Osteoblast (primary cell): ENCODE data around the gene TMEM18. TPM values are rescaled to one million over a fixed set of nuclear protein-coding genes. Genes with fewer than 3 reads are reported as not detected.
"Not testable (repeated sequence)": the region's sequence is repeated elsewhere in the genome, so short reads cannot be mapped to it uniquely, and the experiment has no call there.

Experiments
- DNase-seq: peaks from one replicate; pipeline ENCODE4 v3.0.0; 2011; ENCODE audit warnings: low spot score, mixed read lengths; ENCODE audit not compliant: insufficient read length; ENCODE audit errors: missing footprints
- H2AFZ ChIP-seq: 2 replicates; pipeline ENCODE4 v1.6.0; 2011; ENCODE audit warnings: mild to moderate bottlenecking, low read length
- H3K27ac ChIP-seq: 2 replicates; pipeline ENCODE4 v1.5.1; 2011; ENCODE audit warnings: mild to moderate bottlenecking, low read depth, low read length, moderate library complexity
- H3K27me3 ChIP-seq: 2 replicates; pipeline ENCODE4 v1.6.0; 2012; ENCODE audit warnings: mild to moderate bottlenecking, control low read depth, inconsistent platforms, low read length, moderate library complexity; ENCODE audit not compliant: insufficient read depth
- H3K36me3 ChIP-seq: 2 replicates; pipeline ENCODE4 v1.5.1; 2011; ENCODE audit warnings: mild to moderate bottlenecking, low read length, control low read depth, moderate library complexity; ENCODE audit not compliant: insufficient read depth
- H3K4me1 ChIP-seq: 2 replicates; pipeline ENCODE4 v1.5.1; 2011; ENCODE audit warnings: mild to moderate bottlenecking, low read length, control low read depth, moderate library complexity; ENCODE audit not compliant: insufficient read depth
- H3K4me2 ChIP-seq: 2 replicates; pipeline ENCODE4 v1.6.0; 2011; ENCODE audit warnings: mild to moderate bottlenecking, low read length; ENCODE audit not compliant: insufficient read depth
- H3K4me3 ChIP-seq: fragments of 200-600 bp; sonication (generic); 3 replicates; pipeline ENCODE4 v1.5.1; 2012; ENCODE audit warnings: mild to moderate bottlenecking, low read length, inconsistent platforms; ENCODE audit not compliant: insufficient read depth
- H3K79me2 ChIP-seq: 2 replicates; pipeline ENCODE4 v1.6.0; 2012; ENCODE audit warnings: mild to moderate bottlenecking, low read length, control low read depth, inconsistent platforms; ENCODE audit not compliant: insufficient read depth
- H3K9me3 ChIP-seq: 2 replicates; pipeline ENCODE4 v1.5.1; 2011; ENCODE audit warnings: low read depth, low read length, control low read depth
- H4K20me1 ChIP-seq: 2 replicates; pipeline ENCODE4 v1.6.0; 2012; ENCODE audit warnings: mild to moderate bottlenecking, low read length, control low read depth; ENCODE audit not compliant: insufficient read depth
- CTCF ChIP-seq: IDR thresholded peaks from 2 replicates; pipeline ENCODE4 v1.5.1; 2011; ENCODE audit warnings: mild to moderate bottlenecking, low read depth, low read length, moderate library complexity; ENCODE audit errors: extremely low read depth
- total RNA-seq: library from RNA; depleted of rRNA; stranded (reverse); fragments of >200 nt; gene quantifications from 2 replicates; pipeline ENCODE4 v1.2.3, GENCODE V29; 2012

The TMEM18 gene
- total RNA-seq, 1 donor, result 15.9 TPM

- DNase-seq, result no peak
- H2AFZ ChIP-seq, result no peak overlapping the region
- TF ChIP-seq CTCF, result no peak
- H3K4me1 ChIP-seq, result no peaks in the 10 kb centered on the region
- H3K79me2 ChIP-seq, result no peaks in the 10 kb centered on the region
- peaks cover 6% of the 10 kb centered on the region for H3K27me3 ChIP-seq
- H3K27ac ChIP-seq, result no peak overlapping the region
- H3K9me3 ChIP-seq, result no peaks in the 10 kb centered on the region
- H3K4me2 ChIP-seq, result no peak overlapping the region
- H3K36me3 ChIP-seq, result no peaks in the 10 kb centered on the region
- H3K4me3 ChIP-seq, result no peak overlapping the region
- H4K20me1 ChIP-seq, result no peaks in the 10 kb centered on the region
Observed at GRCh38 chr2:710867-711665, 33.9 kb upstream of the TMEM18 start.

- Histone ChIP-seq H3K27ac (no peak overlapping the region), H3K4me3 (peak overlapping the region; percentile 39), H3K36me3 (no peaks in the 10 kb centered on the region), H3K79me2 (no peaks in the 10 kb centered on the region), H3K4me1 (no peaks in the 10 kb centered on the region), H3K4me2 (peak overlapping the region; percentile 58), H4K20me1 (no peaks in the 10 kb centered on the region), H2AFZ (peak overlapping the region; percentile 36), H3K9me3 (no peaks in the 10 kb centered on the region), H3K27me3 (peaks cover 6% of the 10 kb centered on the region)
- DNase-seq, result no peak
- no peak for TF ChIP-seq CTCF
Observed at GRCh38 chr2:709138-709765, 32.0 kb upstream of the TMEM18 start.

- no peaks in the 10 kb centered on the region for H3K9me3 ChIP-seq
- no peaks in the 10 kb centered on the region for H4K20me1 ChIP-seq
- no peak overlapping the region for H3K4me3 ChIP-seq
- H2AFZ ChIP-seq, result peak overlapping the region; percentile 36
- peaks cover 6% of the 10 kb centered on the region for H3K27me3 ChIP-seq
- H3K27ac ChIP-seq, result no peak overlapping the region
- H3K4me2 ChIP-seq, result peak overlapping the region; percentile 58
- no peaks in the 10 kb centered on the region for H3K79me2 ChIP-seq
- DNase-seq, result no peak
- no peaks in the 10 kb centered on the region for H3K4me1 ChIP-seq
- TF ChIP-seq CTCF, result no peak
- no peaks in the 10 kb centered on the region for H3K36me3 ChIP-seq
Observed at GRCh38 chr2:708667-709066, 31.5 kb upstream of the TMEM18 start.

GRCh38 chr2:705971-706511 is 28.8 kb upstream of the TMEM18 start:
- Histone ChIP-seq H2AFZ (no peak overlapping the region), H3K27me3 (peaks cover 6% of the 10 kb centered on the region), H3K4me3 (no peak overlapping the region), H3K79me2 (no peaks in the 10 kb centered on the region), H3K27ac (no peak overlapping the region), H3K36me3 (no peaks in the 10 kb centered on the region), H3K9me3 (no peaks in the 10 kb centered on the region), H3K4me2 (no peak overlapping the region), H3K4me1 (no peaks in the 10 kb centered on the region), H4K20me1 (no peaks in the 10 kb centered on the region)
- no peak for TF ChIP-seq CTCF
- DNase-seq, result no peak

- not testable (repeated sequence) for H3K4me2 ChIP-seq, H3K27me3 ChIP-seq, H3K4me1 ChIP-seq, H3K9me3 ChIP-seq, H4K20me1 ChIP-seq, H3K4me3 ChIP-seq, H3K36me3 ChIP-seq, DNase-seq, H3K27ac ChIP-seq, H2AFZ ChIP-seq, H3K79me2 ChIP-seq
Observed at GRCh38 chr2:702765-703164, 25.6 kb upstream of the TMEM18 start.
